NB4 (cell line): ENCODE data around the gene CCDC71L.

ENCODE experiments used
- DNase-seq: peaks from one replicate; pipeline ENCODE4 v3.0.0; 2010; ENCODE audit warnings: low read depth
- H3K4me3 ChIP-seq: one replicate; pipeline ENCODE4 v1.5.1; 2011; ENCODE audit warnings: mild to moderate bottlenecking, low read depth, low read length, moderate library complexity
- CTCF ChIP-seq: IDR thresholded peaks from one replicate; pipeline ENCODE4 v1.5.1; 2012; ENCODE audit warnings: low read depth, low read length
- MAX ChIP-seq: IDR thresholded peaks from 2 replicates; pipeline ENCODE4 v1.6.1; 2011; ENCODE audit warnings: low read depth, low read length
- MYC ChIP-seq: IDR thresholded peaks from 2 replicates; pipeline ENCODE4 v1.6.1; 2011; ENCODE audit warnings: low read depth, low read length
- POLR2A ChIP-seq: IDR thresholded peaks from 2 replicates; pipeline ENCODE4 v1.6.1; 2011; ENCODE audit warnings: mild to moderate bottlenecking; ENCODE audit not compliant: insufficient read length; ENCODE audit errors: extremely low read depth

Gene CCDC71L

GRCh38 chr7:106610996-106611886 lies 49.7 kb downstream of the CCDC71L start:
- DNase-seq = no peak
- TF ChIP-seq CTCF (no peak), MAX (no peak), MYC (no peak), POLR2A (no peak)
- H3K4me3 ChIP-seq = no peak overlapping the region

GRCh38 chr7:106609416-106609815 lies 51.5 kb downstream of the CCDC71L start:
- DNase-seq = no peak
- no peak overlapping the region for H3K4me3 ChIP-seq
- TF ChIP-seq POLR2A (no peak), MAX (no peak), MYC (no peak), CTCF (no peak)

GRCh38 chr7:106608661-106609060 lies 52.3 kb downstream of the CCDC71L start:
- H3K4me3 ChIP-seq = no peak overlapping the region
- TF ChIP-seq CTCF (no peak), MAX (no peak), MYC (no peak), POLR2A (no peak)
- no peak for DNase-seq
